Activated CD4-positive, alpha-beta T cell treated with anti-CD3 and anti-CD28 coated beads, Interleukin-2, amount 50 U/mL, for 24 hours (primary cell): ENCODE results near the gene IGF1R.

ENCODE experiments used
- DNase-seq, 2 donors: peaks; one replicate each; pipeline ENCODE4 v3.0.0-alpha.2; 2020; ENCODE audit warnings: low read depth in 1 of 2, low spot score in 1 of 2

IGF1R gene

GRCh38 chr15:98794211-98794610 is 145.9 kb downstream of the IGF1R start:
- DNase-seq = no peak

- DNase-seq = no peak
Measured at GRCh38 chr15:98794748-98795147, 146.4 kb downstream of the IGF1R start.

GRCh38 chr15:98795980-98796379 is 147.6 kb downstream of the IGF1R start:
- DNase-seq = no peak

DNA sequence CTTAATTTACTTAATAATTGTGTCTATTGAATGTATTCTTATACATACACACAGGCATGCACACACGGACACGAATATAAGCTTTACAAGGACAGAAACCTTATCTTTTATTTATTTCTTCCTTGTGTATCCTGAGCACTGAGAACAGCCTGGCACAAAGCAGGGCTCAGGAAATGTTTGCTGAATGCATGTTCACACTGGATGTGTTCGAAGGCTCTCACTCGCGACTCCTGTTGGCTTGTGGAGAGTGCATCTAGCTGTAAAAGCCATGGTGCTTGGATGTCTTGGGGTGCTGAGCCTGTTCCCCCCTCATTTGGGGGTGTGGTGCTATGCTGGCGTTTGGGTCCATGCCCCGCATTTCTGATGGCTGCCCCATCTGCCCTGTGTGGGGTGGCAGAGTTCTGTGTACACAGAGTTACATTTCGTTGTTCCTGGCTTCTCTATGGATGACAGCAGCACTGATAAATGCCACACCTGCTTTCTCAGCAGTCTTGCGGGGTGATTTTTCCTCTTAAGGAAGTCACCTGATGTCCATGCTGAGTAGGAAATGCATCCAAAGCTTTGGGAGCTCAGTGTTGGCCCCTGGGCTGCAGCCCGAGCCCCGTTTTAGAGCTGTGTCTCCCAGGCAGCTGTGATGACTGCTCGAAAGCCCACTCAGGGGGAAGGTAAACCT is 148.5 kb downstream of the IGF1R start:
- DNase-seq = no peak

DNA sequence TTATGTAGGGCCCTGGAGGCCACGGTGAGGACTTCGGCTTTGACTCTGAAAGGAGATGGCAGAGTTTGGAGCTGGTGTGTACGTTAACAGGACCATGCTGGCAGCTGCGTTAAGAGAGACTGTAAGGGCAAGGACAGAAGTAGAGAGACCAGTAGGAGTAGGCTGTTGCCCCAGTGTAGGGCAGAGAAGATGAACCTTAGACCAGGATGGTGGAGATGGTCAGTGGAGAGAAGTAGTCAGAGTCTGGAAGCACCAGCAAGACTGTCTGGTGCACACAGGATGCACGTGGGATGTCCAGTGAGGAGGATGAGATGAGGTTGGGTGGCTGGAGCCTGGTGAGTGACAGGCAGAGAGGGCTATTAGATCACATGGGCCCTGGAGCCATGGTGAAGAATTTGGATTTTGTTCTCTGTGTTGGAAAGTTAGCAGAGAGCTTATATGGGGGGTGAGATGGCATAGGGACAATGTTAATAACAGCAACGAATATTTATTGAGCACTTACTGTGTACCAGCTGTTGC is 150.1 kb downstream of the IGF1R start:
- DNase-seq = no peak

DNA sequence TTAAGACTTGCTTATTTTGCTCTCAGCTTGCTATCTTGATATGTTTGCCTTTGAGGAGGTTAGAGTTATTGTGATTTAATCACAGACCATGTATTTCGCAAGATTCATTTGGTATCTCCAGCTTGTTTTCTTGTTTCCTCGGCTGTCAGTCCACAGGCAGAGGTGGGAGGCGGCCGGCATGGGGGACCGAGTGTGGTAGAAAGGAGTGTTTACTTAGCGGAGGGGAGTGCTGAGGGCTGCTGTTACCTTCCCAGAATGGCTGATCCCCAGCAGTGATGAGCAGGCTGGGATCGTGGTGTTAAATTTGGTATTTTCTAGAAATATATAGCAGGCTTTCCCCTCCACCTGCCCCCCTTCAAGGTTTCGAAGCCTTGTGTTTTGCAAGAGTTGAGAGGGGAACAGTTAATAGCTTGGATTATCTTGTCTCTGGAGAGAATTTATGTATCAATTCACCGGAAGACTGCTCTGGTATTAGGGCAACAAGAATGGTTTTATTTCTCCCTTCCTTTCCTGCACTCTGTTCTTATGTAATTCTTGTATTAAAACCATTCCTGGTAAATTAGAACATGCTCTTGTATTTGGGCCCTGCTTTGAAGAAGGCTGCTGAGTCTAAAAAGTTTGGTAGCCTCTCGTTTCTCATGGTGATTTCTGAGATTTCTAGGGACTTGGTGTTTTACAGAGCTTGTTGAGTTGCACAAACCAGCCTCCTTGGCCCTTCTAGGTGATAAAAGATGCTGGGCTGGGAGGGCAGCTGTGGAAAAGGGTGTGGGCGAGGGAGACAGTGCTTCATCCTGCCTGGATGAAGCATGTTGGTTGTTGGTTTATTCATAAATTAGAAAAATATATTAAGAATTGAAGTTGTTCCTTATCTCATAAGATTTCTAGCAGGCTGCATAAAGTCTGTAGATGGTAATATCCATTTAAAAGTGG is 151.4 kb downstream of the IGF1R start:
- DNase-seq = no peak

DNA sequence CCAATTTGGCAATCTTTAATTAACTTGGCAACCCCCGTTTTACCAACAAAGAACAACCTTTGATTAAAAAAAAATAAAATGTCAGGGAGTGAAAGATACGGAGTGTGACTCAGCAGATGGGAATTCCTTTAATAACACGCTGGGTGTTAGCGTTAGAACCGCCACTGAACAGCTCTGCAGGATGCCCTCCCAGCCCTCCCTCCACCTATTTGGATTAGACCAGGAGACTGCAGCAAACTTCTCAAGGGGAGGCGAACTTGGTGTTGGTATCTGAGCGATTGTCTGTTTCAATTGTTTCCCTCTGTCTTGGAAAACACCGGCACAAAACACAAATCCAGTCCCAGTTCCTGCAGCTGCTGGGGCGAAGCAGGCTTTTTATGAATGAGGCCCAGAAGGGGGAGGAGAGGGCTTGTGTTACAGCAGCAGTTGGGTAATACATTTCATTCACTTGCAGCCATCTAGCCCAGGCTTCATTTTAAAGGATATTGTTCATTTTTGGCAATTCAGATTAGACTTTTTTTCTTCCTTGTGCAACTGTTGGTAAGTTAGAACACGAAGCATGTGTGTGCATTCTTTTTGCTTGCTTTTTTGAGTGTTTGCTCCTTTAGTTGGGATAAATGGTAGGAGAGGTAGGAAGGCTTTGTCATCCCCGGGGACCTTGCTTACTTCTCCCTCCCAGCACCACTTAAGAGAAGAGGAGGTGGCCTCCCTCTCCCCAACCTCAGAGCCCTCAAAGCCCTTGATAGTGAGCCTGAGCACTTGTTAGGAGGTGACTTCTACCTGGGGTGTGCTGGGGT is 152.3 kb downstream of the IGF1R start:
- no peak for DNase-seq

DNA sequence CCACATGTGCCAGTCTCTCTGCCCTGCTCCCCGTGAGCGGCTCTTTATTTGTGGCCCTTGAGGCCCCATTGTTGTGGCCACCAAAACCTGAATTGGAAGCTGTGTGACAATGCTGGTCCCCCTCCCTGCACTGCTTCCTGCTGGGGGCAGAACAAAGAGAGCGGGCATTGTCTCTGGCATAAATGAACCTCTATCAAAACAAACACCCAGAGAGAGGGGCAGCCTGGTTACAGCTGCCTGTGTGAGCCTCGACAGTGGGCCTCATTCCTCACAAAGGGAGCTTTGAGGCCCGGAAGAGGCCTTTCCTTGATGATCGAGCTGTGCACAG is 152.9 kb downstream of the IGF1R start:
- no peak for DNase-seq

DNA sequence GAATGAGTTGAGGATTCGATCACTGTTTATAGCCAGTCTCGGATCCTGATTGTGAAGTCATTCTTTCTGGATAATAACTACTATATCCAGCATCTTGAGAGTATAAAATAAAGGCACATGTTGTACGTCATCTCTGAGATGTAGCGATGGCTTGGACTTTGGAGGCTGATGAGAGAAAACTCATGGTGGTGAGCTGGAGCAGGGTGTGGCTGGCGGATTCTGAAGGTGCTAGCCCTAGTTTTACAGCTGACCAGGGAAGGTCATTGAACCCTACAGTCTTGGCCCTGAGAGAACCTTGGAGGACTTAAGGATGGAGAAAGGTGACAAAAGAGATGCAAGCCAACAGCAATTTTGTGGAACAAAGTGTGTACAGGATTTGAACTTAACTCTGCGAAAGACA is 153.8 kb downstream of the IGF1R start:
- no peak for DNase-seq

DNA sequence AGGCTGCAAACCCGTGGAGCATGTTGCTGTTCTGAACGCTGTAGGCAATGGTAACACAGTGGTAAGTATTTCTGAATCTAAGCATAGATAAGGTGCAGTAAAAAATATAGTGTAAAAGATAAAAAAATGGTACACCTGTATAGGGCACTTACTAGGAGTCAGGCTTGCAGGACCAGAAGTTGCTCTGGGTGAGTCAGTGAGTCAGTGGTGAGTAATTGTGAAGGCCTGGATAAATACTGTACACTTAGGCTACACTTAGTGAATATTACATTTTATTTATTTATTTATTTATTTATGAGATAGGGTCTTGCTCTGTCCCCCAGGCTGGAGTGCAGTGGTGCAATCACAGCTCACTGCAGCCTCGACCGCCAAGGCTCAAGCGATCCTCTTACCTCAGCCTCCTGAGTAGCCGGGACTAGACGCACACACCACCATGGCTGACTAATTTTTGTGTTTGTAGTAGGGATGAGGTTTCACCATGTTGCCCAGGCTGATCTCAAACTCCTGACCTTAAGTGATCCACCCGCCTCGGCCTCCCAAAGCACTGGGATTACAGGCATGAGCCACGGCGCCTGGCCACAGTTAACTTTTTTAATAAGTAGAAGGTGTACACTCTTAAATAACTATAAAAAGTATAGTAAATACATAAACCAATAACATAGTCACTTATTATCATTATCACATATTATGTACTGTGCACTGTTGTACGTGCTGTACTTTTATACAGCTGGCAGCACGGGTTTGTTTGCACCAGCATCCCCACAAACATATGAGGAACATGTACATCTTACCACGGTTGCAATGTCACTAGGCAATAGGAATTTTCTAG is 155.1 kb downstream of the IGF1R start:
- no peak for DNase-seq

DNA sequence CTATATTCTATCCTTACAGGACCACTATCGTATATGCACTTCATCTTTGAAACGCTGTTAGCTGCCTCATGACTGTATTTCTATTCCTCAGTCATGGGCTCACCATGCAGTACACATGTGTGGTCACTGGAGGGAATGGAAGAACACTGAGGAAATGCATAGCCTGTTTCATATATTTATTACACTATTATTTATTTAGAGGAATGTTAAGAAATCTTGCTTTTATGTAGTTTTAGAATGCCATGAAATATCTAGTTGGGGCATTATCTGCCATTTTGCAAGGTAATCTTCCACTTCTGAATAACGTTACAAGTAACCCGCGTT is 155.7 kb downstream of the IGF1R start:
- DNase-seq = no peak

DNA sequence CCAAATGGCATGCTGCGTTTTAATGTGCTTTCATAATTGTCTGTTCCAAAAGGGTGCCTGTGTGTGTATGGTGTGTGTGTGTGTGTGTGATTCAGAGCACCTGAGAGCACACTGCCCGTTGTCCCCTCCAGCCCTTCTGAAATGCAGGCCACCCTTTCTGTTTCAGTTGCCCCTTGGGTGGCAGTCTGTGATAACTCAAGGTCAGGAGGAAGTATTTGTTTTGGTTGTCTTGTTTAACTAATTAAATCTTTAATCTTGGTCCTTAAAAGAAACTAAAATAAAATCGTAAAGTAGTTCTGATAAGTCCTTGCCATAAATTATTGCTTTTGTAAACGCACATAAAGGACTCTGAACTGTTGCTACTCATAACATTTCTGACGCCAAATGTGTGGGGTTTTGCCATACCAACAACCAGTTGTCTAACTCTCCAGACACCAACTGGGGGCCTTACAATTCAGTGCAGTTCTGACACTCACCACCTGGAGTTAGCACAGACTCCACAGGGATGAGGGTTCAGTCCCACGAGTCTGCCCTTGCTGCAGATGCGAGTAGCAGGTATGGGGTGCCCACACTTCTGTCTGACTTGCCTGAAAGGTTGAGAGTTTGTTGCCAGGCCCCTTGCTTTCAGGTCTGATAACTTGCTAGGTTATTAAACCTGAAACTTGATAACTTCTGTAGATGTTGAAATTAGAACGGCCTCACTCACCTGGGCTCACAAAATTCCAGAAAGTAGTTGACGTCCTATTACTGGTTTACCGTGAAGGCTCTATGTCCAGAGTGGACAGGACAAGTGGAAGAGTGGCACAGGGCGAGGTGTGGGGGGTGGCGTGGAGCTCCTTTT is 157.3 kb downstream of the IGF1R start:
- DNase-seq = no peak

DNA sequence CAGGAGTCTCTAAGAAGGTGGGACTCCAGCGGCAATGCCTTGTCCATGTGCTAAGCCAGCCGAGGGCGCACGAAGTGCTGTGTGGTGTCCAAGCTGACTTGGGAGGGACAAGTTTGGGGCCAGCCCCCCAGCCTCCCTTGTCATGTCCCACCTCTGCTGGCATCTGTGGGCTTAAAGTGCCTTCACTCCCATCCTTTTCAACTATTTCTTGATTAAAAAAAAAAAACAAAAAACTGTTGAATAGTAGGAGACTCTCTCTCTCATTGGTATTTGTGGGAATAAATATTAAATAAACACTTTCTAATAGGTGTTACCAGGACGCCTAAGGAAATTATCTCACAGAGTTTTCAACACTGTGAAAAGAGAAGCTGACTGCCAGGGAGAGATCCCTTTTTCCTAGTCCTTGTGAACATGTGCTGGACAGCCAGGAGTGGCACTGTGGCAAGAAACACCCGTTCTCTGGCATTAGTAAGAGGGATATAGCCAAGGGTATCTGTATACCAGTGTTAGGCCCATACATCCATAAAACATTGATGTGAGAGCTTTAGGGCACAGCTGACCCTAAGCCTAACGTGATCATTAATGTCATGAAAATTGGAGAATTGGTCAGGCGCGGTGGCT is 158.0 kb downstream of the IGF1R start:
- DNase-seq = no peak

DNA sequence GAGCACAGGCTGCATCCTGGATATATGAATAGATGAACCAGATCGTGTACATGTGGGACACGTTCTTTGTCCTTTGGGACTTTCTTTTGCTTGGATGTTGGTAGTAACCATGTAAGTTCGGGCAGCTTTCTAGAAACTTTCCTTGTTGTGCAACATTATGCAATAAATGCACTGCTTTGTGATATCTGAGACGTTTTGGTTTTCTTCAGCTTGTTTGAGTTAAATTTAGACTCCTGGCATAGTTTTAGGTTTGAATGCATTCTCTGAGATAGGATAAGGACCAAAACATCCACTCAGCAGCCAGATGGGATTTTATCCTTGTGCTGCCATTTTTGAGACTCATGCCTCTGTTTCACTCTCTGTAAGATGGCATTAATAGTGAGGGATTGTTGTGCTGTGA is 158.9 kb downstream of the IGF1R start:
- no peak for DNase-seq

DNA sequence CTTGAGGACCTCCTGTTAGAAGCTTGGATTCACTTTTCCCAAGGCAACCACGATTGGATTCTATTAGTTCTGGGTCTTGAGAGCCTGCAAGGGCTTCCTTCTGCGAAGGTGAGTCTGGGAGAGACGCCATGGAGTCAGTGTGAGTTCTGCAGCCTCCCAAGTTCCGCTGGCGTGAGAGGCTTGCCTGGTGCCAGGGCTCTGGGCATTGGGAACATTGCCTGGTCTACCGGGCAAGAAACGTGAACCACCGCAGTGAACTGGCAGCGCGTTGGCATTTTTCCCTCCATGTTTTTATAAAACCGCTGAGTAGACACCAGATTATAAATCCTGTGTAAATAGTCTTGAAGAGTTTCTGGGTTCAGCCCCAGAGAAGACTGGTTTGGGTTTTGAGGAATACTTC is 160.9 kb downstream of the IGF1R start:
- no peak for DNase-seq

DNA sequence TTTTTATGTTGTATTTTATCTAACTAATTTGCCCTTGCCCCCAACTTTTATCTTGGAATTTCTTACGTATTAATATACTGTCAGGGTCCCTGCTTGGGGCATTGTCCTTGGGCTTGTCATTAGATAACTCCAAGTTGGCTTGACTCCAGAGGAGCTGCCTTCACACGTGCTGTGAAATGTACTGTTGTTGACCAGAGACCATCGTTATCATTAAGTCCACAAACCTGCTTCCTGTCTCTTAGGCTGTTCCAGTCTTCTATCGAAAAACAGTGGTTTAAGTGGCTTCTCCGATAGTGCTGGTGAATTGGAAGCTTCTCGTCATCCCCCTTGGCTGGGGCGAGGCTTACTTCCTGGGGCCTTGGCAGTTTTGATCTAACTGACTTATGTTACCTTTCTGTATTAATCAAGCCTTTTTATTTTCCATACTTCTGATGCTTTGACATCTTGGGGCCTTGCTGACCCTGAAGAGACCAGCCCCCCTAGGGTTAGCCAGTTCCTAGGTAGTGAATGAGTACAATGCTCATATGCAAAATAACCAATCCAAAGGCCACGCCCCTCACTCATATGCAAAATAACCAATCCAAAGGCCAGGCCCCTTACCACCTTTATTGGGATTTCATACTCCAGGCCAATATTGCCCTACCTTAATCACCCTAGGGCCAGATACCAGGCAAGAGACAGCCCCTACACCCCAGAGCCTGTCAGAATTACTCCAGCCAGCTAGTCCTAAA is 164.5 kb downstream of the IGF1R start:
- DNase-seq = no peak

- DNase-seq = no peak
Measured at GRCh38 chr15:98813951-98814350, 165.6 kb downstream of the IGF1R start.

GRCh38 chr15:98815207-98815606 is 166.9 kb downstream of the IGF1R start:
- no peak for DNase-seq

DNA sequence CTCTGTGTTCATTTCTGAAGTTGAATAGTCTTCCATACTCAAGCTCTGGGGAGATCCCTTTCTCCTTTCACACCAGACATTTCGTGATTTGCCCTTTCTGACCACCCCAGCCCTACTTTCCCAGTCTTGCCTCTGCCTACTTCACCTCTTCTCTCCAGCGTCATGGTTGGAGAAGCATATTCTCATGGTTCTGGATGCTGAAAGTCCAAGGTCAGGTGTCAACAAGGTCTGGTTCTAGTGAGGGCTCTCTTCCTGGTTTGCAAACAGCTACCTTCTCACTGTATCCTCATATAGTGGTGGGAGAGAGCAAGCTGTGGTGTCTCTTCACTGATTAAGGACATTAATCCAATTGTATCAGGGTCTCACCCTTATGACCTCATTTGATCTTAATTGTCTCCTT is 169.4 kb downstream of the IGF1R start:
- DNase-seq = no peak
